Measurements from ENCODE around the gene FBLN2.

- TF ChIP-seq YY1 (IDR thresholded peaks at IDR 0.05; ENCODE audit: low read depth) (0 out of 2 replicates have a peak, but pooled peaks have one; percentile 51), TCF12 (IDR thresholded peaks at IDR 0.05; ENCODE audit: low read depth) (peak; percentile 84), CEBPB (IDR thresholded peaks at IDR 0.05) (peak; percentile 73), EGR1 (IDR thresholded peaks at IDR 0.05) (no peak), REST (IDR thresholded peaks at IDR 0.05; ENCODE audit: low read depth) (no peak), TAF1 (IDR thresholded peaks at IDR 0.05; ENCODE audit: low read depth) (no peak), TEAD4 (IDR thresholded peaks at IDR 0.05) (peak; percentile 74), EP300 (IDR thresholded peaks at IDR 0.05; ENCODE audit: borderline replicate concordance) (peak; percentile 62; the same call in 1 of the 2 replicates), RAD21 (IDR thresholded peaks at IDR 0.05; ENCODE audit: low read depth) (no peak), MAX (IDR thresholded peaks at IDR 0.05) (peak; percentile 96)
Observed at GRCh38 chr3:13580256-13581023, 31.5 kb downstream of the FBLN2 start.
